HEK293T (cell line): ENCODE data around the gene CNKSR3.

Experiments used
- FOXM1 ChIP-seq: fragments of 450-650 bp; IDR thresholded peaks from 2 replicates; pipeline ENCODE4 v1.6.1; 2017; ENCODE audit warnings: mild to moderate bottlenecking, borderline replicate concordance
- LEF1 ChIP-seq: fragments of 450-650 bp; IDR thresholded peaks from 2 replicates; pipeline ENCODE4 v1.6.1; 2017; ENCODE audit warnings: mild to moderate bottlenecking, borderline replicate concordance
- ZNF384 ChIP-seq: fragments of 450-650 bp; IDR thresholded peaks from 2 replicates; pipeline ENCODE4 v1.6.1; 2016

DNA sequence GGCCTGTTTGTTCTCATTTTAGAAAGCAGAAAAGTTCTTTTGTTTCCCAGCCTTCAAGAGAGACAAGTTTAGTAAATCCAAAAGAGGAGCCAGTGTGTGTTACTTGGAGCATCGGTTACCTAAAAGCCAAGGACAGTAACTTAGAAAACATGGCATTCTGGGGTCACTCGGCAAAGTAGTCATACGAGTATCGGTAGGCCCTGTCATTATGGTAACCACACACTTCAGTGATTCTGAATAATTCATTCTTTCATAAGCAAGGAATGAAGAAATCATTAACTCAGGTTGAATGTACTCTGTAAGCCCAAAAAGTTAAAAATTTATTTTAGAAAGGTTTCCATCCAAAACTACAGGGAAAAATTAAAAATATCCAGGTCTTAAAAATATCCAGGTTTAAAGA lies 34.0 kb downstream of the CNKSR3 start:
- TF ChIP-seq FOXM1 = no peak
- no peak for TF ChIP-seq ZNF384
- TF ChIP-seq LEF1 = no peak
